Measurements from ENCODE around the gene RGL2.

GRCh38 chr6:33259032-33259431 is 39.7 kb downstream of the RGL2 start:
- TF ChIP-seq, protein P1, sequence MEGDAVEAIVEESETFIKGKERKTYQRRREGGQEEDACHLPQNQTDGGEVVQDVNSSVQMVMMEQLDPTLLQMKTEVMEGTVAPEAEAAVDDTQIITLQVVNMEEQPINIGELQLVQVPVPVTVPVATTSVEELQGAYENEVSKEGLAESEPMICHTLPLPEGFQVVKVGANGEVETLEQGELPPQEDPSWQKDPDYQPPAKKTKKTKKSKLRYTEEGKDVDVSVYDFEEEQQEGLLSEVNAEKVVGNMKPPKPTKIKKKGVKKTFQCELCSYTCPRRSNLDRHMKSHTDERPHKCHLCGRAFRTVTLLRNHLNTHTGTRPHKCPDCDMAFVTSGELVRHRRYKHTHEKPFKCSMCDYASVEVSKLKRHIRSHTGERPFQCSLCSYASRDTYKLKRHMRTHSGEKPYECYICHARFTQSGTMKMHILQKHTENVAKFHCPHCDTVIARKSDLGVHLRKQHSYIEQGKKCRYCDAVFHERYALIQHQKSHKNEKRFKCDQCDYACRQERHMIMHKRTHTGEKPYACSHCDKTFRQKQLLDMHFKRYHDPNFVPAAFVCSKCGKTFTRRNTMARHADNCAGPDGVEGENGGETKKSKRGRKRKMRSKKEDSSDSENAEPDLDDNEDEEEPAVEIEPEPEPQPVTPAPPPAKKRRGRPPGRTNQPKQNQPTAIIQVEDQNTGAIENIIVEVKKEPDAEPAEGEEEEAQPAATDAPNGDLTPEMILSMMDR (IDR thresholded peaks at IDR 0.05), result no peak
- TF ChIP-seq POLR2AphosphoS5 (IDR thresholded peaks at IDR 0.05; ENCODE audit: low read depth, low read length), result no peak
